ENCODE data around the gene COBLL1. TPM values are rescaled to one million over a fixed set of nuclear protein-coding genes. Genes with fewer than 3 reads are reported as not detected.

The COBLL1 gene
- total RNA-seq, 2 donors from 2014 or later = 14.9 to 21.1 TPM

DNA sequence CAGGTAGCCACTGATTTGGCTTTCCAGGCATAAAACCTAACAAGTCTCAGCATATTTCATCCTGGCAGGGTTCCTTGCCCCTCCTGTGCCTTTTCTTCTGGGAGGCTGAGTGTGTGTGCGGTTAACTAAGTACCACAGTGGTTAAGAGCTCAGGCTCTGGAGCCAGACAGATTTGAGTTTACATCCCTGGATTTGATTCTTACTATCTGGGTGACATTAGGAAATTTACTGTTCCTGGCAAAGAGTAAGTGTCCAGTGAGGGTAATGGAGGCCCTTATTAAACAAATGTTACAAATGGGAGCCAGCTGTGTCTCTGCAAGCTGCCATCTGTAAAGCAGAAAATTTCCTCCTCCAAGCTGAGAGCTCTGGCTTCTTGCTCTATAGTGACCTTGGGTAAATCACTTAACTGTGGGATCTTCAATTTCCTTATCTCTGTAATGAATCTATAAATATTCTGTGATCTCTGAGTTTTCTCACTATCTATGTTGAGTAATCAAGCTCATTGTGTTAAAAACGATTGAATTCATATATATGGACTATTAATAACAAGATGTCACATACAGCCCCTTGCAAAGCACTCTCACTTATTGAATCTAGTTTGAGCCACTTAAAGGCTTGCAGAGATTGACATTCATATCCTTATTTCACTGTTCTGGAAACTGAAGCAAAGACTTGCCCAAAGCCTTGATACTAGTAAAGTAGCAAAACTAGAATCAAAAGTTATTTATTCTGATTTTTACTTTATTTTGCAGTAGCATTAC lies 6.5 kb upstream of the COBLL1 start:
- no peak for DNase-seq (ENCODE audit: low spot score)
- no peaks in the 10 kb centered on the region for H3K36me3 ChIP-seq
- H3K27me3 ChIP-seq = no peaks in the 10 kb centered on the region
- no peak overlapping the region for H3K4me3 ChIP-seq
- TF ChIP-seq, protein P1, sequence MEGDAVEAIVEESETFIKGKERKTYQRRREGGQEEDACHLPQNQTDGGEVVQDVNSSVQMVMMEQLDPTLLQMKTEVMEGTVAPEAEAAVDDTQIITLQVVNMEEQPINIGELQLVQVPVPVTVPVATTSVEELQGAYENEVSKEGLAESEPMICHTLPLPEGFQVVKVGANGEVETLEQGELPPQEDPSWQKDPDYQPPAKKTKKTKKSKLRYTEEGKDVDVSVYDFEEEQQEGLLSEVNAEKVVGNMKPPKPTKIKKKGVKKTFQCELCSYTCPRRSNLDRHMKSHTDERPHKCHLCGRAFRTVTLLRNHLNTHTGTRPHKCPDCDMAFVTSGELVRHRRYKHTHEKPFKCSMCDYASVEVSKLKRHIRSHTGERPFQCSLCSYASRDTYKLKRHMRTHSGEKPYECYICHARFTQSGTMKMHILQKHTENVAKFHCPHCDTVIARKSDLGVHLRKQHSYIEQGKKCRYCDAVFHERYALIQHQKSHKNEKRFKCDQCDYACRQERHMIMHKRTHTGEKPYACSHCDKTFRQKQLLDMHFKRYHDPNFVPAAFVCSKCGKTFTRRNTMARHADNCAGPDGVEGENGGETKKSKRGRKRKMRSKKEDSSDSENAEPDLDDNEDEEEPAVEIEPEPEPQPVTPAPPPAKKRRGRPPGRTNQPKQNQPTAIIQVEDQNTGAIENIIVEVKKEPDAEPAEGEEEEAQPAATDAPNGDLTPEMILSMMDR (IDR thresholded peaks at IDR 0.05) = no peak
- H3K9me3 ChIP-seq = no peaks in the 10 kb centered on the region
- H3K27ac ChIP-seq = no peak overlapping the region
- H3K4me1 ChIP-seq = no peaks in the 10 kb centered on the region

DNA sequence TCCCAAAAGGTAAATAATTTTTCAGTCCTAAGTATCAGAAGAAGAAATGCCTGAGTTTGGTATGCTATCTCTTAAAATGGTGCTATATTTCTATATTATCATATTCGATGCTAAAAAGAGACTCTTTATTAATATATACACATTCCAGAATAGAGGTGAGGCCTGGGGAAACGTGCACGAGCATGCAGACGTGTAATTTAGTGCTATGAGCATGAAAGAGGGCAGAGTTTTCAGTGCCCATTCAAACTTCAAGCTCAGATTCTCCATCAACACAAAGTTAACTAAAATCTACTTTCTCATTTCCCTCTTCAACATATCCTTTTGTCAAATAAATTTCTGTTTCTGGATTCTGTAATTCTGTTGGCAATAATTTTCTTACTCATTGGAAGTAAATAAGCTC lies 5.7 kb upstream of the COBLL1 start:
- H3K27ac ChIP-seq = no peak overlapping the region
- TF ChIP-seq, protein P1 (IDR thresholded peaks at IDR 0.05) = no peak
- DNase-seq (ENCODE audit: low spot score) = no peak
- H3K9me3 ChIP-seq = no peaks in the 10 kb centered on the region
- no peaks in the 10 kb centered on the region for H3K36me3 ChIP-seq
- no peak overlapping the region for H3K4me3 ChIP-seq
- H3K27me3 ChIP-seq = no peaks in the 10 kb centered on the region
- H3K4me1 ChIP-seq = peaks cover 0 to 2% of the 10 kb centered on the region in 2 donors

DNA sequence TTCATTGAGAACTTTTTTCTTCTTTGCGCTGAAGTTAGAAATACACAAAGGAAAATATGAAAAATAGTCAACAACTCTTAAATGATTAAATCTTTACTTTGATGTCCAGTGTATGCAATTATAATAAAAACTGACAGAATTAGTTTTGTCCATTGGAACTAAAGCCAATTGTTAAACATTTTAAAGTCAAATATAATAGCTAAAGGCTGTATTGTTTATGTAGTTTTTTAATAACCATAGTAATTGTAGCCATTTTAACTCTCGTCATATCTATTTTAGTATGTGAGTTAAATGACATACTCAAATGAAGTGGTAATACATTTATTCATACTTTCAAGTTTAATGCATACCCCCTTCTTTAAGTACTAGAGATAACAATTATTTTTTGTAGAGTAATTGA lies 4.7 kb upstream of the COBLL1 start:
- H3K27ac ChIP-seq = no peak overlapping the region
- no peak overlapping the region for H3K4me3 ChIP-seq
- no peaks in the 10 kb centered on the region for H3K36me3 ChIP-seq
- TF ChIP-seq, protein P1 (IDR thresholded peaks at IDR 0.05) = no peak
- no peaks in the 10 kb centered on the region for H3K27me3 ChIP-seq
- H3K9me3 ChIP-seq = no peaks in the 10 kb centered on the region
- no peak for DNase-seq (ENCODE audit: low spot score)
- H3K4me1 ChIP-seq = peaks cover 0 to 3% of the 10 kb centered on the region in 2 donors

DNA sequence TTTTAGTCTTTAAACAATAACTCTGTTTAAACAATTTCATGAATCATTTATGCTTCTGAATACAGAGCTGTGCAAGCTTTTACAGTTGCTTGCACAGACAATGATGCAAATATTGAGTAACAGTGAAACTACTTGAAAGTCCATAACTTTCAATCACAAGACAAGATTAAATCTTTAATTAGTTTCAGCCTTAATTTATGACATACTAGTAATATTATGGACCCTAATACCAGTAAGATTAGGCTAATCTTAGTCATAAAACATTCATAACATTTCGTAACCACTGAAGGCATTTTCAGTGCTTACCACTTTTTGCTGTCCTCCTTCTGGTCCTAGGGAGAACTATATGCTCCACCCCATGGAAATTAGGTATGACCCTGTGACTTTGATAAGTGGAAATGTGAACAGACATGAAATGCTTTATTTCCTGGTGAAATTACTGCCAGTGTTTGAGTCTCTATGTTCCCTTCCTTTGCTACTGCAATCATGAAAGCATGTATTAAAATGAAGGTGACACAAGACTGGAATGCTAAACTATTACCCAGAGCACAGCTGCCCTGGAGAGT lies 1.8 kb upstream of the COBLL1 start:
- no peaks in the 10 kb centered on the region for H3K9me3 ChIP-seq
- H3K4me1 ChIP-seq = peaks cover 0 to 3% of the 10 kb centered on the region in 2 donors
- no peaks in the 10 kb centered on the region for H3K27me3 ChIP-seq
- no peak overlapping the region for H3K27ac ChIP-seq
- TF ChIP-seq, protein P1 (IDR thresholded peaks at IDR 0.05) = no peak
- H3K4me3 ChIP-seq = no peak overlapping the region
- DNase-seq (ENCODE audit: low spot score) = no peak
- H3K36me3 ChIP-seq = no peaks in the 10 kb centered on the region

DNA sequence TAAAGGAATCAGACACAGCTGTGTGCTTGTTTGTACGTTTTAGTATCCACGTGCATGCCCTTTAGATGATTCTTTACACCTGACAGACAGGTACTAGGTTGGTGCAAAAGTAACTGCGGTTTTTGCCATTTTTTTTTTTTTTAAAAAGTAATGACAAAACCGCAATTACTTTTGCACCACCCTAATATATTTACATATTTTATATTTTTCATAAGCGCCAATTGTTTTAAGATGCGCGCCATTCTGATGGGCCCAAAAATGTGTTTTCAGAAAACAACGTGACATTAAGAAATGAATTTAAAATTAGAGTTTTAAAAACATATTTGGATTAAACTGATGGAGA lies 972 bp upstream of the COBLL1 start:
- H3K4me3 ChIP-seq = no peak overlapping the region
- TF ChIP-seq, protein P1 (IDR thresholded peaks at IDR 0.05) = no peak
- no peak for DNase-seq (ENCODE audit: low spot score)
- no peaks in the 10 kb centered on the region for H3K9me3 ChIP-seq
- H3K36me3 ChIP-seq = no peaks in the 10 kb centered on the region
- no peak overlapping the region for H3K27ac ChIP-seq
- H3K4me1 ChIP-seq = peaks cover 0 to 3% of the 10 kb centered on the region in 2 donors
- no peaks in the 10 kb centered on the region for H3K27me3 ChIP-seq

Measured in right atrium auricular region (tissue), 2 donors.